ENCODE results near the gene FUT3. TPM values are rescaled to one million over a fixed set of nuclear protein-coding genes. Genes with fewer than 3 reads are reported as not detected.

The FUT3 gene
- total RNA-seq, 1 donor, result not detected

- peak overlapping the region; percentile 48 for H3K4me3 ChIP-seq (ENCODE audit: low read depth, low read length)
- peak; percentile 81 for TF ChIP-seq CTCF (IDR thresholded peaks at IDR 0.05; ENCODE audit: insufficient read depth, low read length)
- DNase-seq (ENCODE audit: low read depth), result peak; percentile 72
Measured at GRCh38 chr19:5803752-5804515, 47.3 kb downstream of the FUT3 start.

- peak overlapping the region; percentile 48 for H3K4me3 ChIP-seq (ENCODE audit: low read depth, low read length)
- no peak for DNase-seq (ENCODE audit: low read depth)
- no peak for TF ChIP-seq CTCF (IDR thresholded peaks at IDR 0.05; ENCODE audit: insufficient read depth, low read length)
Measured at GRCh38 chr19:5803441-5803751, 47.9 kb downstream of the FUT3 start.

GRCh38 chr19:5801796-5802619 lies 49.2 kb downstream of the FUT3 start:
- no peak for DNase-seq (ENCODE audit: low read depth)
- no peak for TF ChIP-seq CTCF (IDR thresholded peaks at IDR 0.05; ENCODE audit: insufficient read depth, low read length)
- H3K4me3 ChIP-seq (ENCODE audit: low read depth, low read length), result no peak overlapping the region

- DNase-seq (ENCODE audit: low read depth), result peak; percentile 7
- no peak overlapping the region for H3K4me3 ChIP-seq (ENCODE audit: low read depth, low read length)
- TF ChIP-seq CTCF (IDR thresholded peaks at IDR 0.05; ENCODE audit: insufficient read depth, low read length), result no peak
Measured at GRCh38 chr19:5800361-5801270, 50.6 kb downstream of the FUT3 start.

GRCh38 chr19:5799247-5800241 lies 51.7 kb downstream of the FUT3 start:
- no peak for TF ChIP-seq CTCF (IDR thresholded peaks at IDR 0.05; ENCODE audit: insufficient read depth, low read length)
- no peak for DNase-seq (ENCODE audit: low read depth)
- H3K4me3 ChIP-seq (ENCODE audit: low read depth, low read length), result no peak overlapping the region
